ENCODE data around the gene PNPLA1. TPM values are rescaled to one million over a fixed set of nuclear protein-coding genes. Genes with fewer than 3 reads are reported as not detected.

The PNPLA1 gene
- total RNA-seq, 2 donors from 2014 or later = not detected

- H3K9me3 ChIP-seq = no peaks in the 10 kb centered on the region
- peak in 2 of 4 donors; percentile 36 to 46 for DNase-seq
- intact Hi-C loops (cut with DNase I) = no loop called here
- ATAC-seq = peak; percentile 38
- H3K4me1 ChIP-seq = peaks cover 31% of the 10 kb centered on the region
- no peaks in the 10 kb centered on the region for H3K27me3 ChIP-seq
- WGBS, 2 donors = 64 to 70% methylated on average over 12 to 15 of the region's 15 CpGs
- H3K27ac ChIP-seq = peak overlapping the region in 2 of 4 donors; percentile 37 to 48
- TF ChIP-seq POLR2A (IDR thresholded peaks at IDR 0.05) = no peak
- TF ChIP-seq, protein P1, sequence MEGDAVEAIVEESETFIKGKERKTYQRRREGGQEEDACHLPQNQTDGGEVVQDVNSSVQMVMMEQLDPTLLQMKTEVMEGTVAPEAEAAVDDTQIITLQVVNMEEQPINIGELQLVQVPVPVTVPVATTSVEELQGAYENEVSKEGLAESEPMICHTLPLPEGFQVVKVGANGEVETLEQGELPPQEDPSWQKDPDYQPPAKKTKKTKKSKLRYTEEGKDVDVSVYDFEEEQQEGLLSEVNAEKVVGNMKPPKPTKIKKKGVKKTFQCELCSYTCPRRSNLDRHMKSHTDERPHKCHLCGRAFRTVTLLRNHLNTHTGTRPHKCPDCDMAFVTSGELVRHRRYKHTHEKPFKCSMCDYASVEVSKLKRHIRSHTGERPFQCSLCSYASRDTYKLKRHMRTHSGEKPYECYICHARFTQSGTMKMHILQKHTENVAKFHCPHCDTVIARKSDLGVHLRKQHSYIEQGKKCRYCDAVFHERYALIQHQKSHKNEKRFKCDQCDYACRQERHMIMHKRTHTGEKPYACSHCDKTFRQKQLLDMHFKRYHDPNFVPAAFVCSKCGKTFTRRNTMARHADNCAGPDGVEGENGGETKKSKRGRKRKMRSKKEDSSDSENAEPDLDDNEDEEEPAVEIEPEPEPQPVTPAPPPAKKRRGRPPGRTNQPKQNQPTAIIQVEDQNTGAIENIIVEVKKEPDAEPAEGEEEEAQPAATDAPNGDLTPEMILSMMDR (IDR thresholded peaks at IDR 0.05) = no peak
- H3K4me3 ChIP-seq = no peak overlapping the region
- no peaks in the 10 kb centered on the region for H3K36me3 ChIP-seq (replicated peaks in 1 of 2; ENCODE audit: insufficient read depth in 1 of 2, low read depth in 2 of 2)
Measured at GRCh38 chr6:36350681-36351571, 81.1 kb downstream of the PNPLA1 start.

GRCh38 chr6:36352477-36353157, 82.8 kb downstream of the PNPLA1 start:
- H3K36me3 ChIP-seq (replicated peaks in 1 of 2; ENCODE audit: insufficient read depth in 1 of 2, low read depth in 2 of 2) = no peaks in the 10 kb centered on the region
- no peaks in the 10 kb centered on the region for H3K27me3 ChIP-seq
- ATAC-seq = no peak
- no peak for DNase-seq
- 84 to 85% methylated on average over 8 of the region's 8 CpGs for WGBS, 2 donors
- intact Hi-C loops (cut with DNase I) = no loop called here
- H3K4me1 ChIP-seq = peaks cover 25% of the 10 kb centered on the region
- H3K4me3 ChIP-seq = no peak overlapping the region
- no peak overlapping the region for H3K27ac ChIP-seq
- H3K9me3 ChIP-seq = no peaks in the 10 kb centered on the region
- no peak for TF ChIP-seq POLR2A (IDR thresholded peaks at IDR 0.05)
- TF ChIP-seq, protein P1 (IDR thresholded peaks at IDR 0.05) = no peak

- ATAC-seq = no peak
Measured at GRCh38 chr6:36353411-36353915, 83.6 kb downstream of the PNPLA1 start.

DNA sequence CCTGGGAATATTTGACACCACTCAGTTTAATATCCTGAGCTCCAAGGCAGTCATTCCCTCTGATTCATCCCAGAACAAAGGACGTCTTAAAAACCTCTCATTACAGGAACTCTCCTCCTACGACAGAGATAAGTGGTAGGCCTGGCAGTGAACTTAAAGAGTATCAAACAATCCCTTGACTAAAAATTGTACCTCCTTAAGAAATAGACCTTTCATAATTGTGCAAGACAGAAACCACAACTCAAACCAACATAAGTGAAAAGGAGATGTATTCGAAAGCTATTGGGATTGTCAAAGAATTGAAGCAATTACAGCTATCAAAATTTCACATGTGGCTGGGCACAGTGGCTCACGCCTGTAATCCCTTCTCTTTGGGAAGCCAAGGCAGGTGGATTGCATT, 86.0 kb downstream of the PNPLA1 start:
- intact Hi-C loops (cut with DNase I) = no loop called here
- Histone ChIP-seq H3K27ac (no peak overlapping the region), H3K27me3 (no peaks in the 10 kb centered on the region), H3K36me3 (replicated peaks in 1 of 2; ENCODE audit: insufficient read depth in 1 of 2, low read depth in 2 of 2) (no peaks in the 10 kb centered on the region), H3K9me3 (no peaks in the 10 kb centered on the region), H3K4me3 (no peak overlapping the region), H3K4me1 (peaks cover 36% of the 10 kb centered on the region)
- no peak for DNase-seq
- 65 to 80% methylated on average over 4 of the region's 4 CpGs for WGBS, 2 donors
- ATAC-seq = no peak
- TF ChIP-seq POLR2A (IDR thresholded peaks at IDR 0.05) = no peak

More at GRCh38 chr6:36353411-36353915, 83.6 kb downstream of the PNPLA1 start:
- no peaks in the 10 kb centered on the region for H3K27me3 ChIP-seq
- H3K4me3 ChIP-seq = no peak overlapping the region
- no peaks in the 10 kb centered on the region for H3K9me3 ChIP-seq
- no peak for DNase-seq
- no peaks in the 10 kb centered on the region for H3K36me3 ChIP-seq (replicated peaks in 1 of 2; ENCODE audit: insufficient read depth in 1 of 2, low read depth in 2 of 2)
- H3K27ac ChIP-seq = no peak overlapping the region
- 63 to 71% methylated on average over 4 of the region's 4 CpGs for WGBS, 2 donors
- intact Hi-C loops (cut with DNase I) = no loop called here
- TF ChIP-seq POLR2A (IDR thresholded peaks at IDR 0.05) = no peak
- TF ChIP-seq, protein P1 (IDR thresholded peaks at IDR 0.05) = no peak
- peaks cover 23% of the 10 kb centered on the region for H3K4me1 ChIP-seq

GRCh38 chr6:36357872-36358225, 88.0 kb downstream of the PNPLA1 start:
- DNase-seq = no peak
- Histone ChIP-seq H3K4me3 (no peak overlapping the region), H3K27ac (peak overlapping the region in 3 of 4 donors; percentile 7 to 67 (median 55)), H3K36me3 (replicated peaks in 1 of 2; ENCODE audit: insufficient read depth in 1 of 2, low read depth in 2 of 2) (no peaks in the 10 kb centered on the region), H3K4me1 (peaks cover 27% of the 10 kb centered on the region), H3K27me3 (no peaks in the 10 kb centered on the region), H3K9me3 (no peaks in the 10 kb centered on the region)
- peak; percentile 35 for ATAC-seq
- TF ChIP-seq, protein P1 (IDR thresholded peaks at IDR 0.05) = no peak
- no peak for TF ChIP-seq POLR2A (IDR thresholded peaks at IDR 0.05)
- intact Hi-C loops (cut with DNase I) = no loop called here
- 76 to 85% methylated on average over 3 of the region's 3 CpGs for WGBS, 2 donors

All from body of pancreas (tissue), 4 donors.